Hepatocyte (in vitro differentiated cells): ENCODE data around the gene LRRC32. TPM values are rescaled to one million over a fixed set of nuclear protein-coding genes. Genes with fewer than 3 reads are reported as not detected.

Experiments used
- DNase-seq: peaks from one replicate; pipeline ENCODE4 v3.0.0-alpha.2; 2016; ENCODE audit warnings: low spot score
- H2AFZ ChIP-seq: fragments of 200-600 bp; sonication (generic); 2 replicates; pipeline ENCODE4 v1.6.0; 2016; ENCODE audit warnings: antibody characterized with exemption, mild to moderate bottlenecking
- H3K27ac ChIP-seq: fragments of 200-600 bp; sonication (generic); 2 replicates; pipeline ENCODE4 v1.5.1; 2016; ENCODE audit warnings: mild to moderate bottlenecking
- H3K27me3 ChIP-seq: fragments of 200-600 bp; sonication (generic); 2 replicates; pipeline ENCODE4 v1.6.1; 2016
- H3K36me3 ChIP-seq: fragments of 200-600 bp; sonication (generic); replicated peaks from 2 replicates; pipeline ENCODE4 v1.5.1; 2016; ENCODE audit warnings: low read depth; ENCODE audit not compliant: insufficient read depth
- H3K4me1 ChIP-seq: fragments of 200-600 bp; sonication (generic); 2 replicates; pipeline ENCODE4 v1.5.1; 2016; ENCODE audit warnings: mild to moderate bottlenecking, moderate library complexity; ENCODE audit not compliant: insufficient read depth
- H3K4me2 ChIP-seq: fragments of 200-600 bp; sonication (generic); 2 replicates; pipeline ENCODE4 v1.6.0; 2016
- H3K4me3 ChIP-seq: fragments of 200-600 bp; sonication (generic); 2 replicates; pipeline ENCODE4 v1.5.1; 2016; ENCODE audit warnings: mild to moderate bottlenecking
- H3K79me2 ChIP-seq: fragments of 200-600 bp; sonication (generic); 2 replicates; pipeline ENCODE4 v1.6.0; 2017; ENCODE audit warnings: mild to moderate bottlenecking
- H3K9me2 ChIP-seq: fragments of 200-600 bp; sonication (generic); replicated peaks from 2 replicates; pipeline ENCODE4 v1.6.0; 2017; ENCODE audit warnings: mild to moderate bottlenecking; ENCODE audit not compliant: insufficient read depth
- H3K9me3 ChIP-seq: fragments of 200-600 bp; sonication (generic); 2 replicates; pipeline ENCODE4 v1.5.1; 2016; ENCODE audit warnings: low read depth, mild to moderate bottlenecking
- H4K20me1 ChIP-seq: fragments of 200-600 bp; sonication (generic); 2 replicates; pipeline ENCODE4 v1.6.0; 2016; ENCODE audit warnings: mild to moderate bottlenecking; ENCODE audit not compliant: insufficient read depth, poor library complexity, severe bottlenecking
- CTCF ChIP-seq: fragments of 200-600 bp; sonication (generic); IDR thresholded peaks from 2 replicates; pipeline ENCODE4 v1.5.1; 2016; ENCODE audit warnings: antibody characterized with exemption, mild to moderate bottlenecking; ENCODE audit not compliant: poor library complexity
- EZH2 ChIP-seq: fragments of 200-600 bp; sonication (generic); IDR thresholded peaks from 2 replicates; pipeline ENCODE4 v1.6.1; 2016; ENCODE audit warnings: antibody characterized with exemption, mild to moderate bottlenecking, borderline replicate concordance
- EZH2phosphoT487 ChIP-seq: fragments of 200-600 bp; sonication (generic); IDR thresholded peaks from one replicate; pipeline ENCODE4 v1.6.1; 2018; ENCODE audit warnings: antibody characterized with exemption, mild to moderate bottlenecking, low read depth, moderate library complexity; ENCODE audit not compliant: unreplicated experiment, severe bottlenecking
- WGBS: methylation state at CpG from one replicate; pipeline ENCODE4 v1.1.6; 2016; ENCODE audit warnings: low lambda C conversion rate; ENCODE audit errors: missing lambda C conversion rate; 5-methylcytosine and 5-hydroxymethylcytosine counted together
- polyA plus RNA-seq: library from polyadenylated mRNA; unstranded; fragments of >200 nt; fragmentation: Nextera tagmentation; extraction: Ambion mirVana; gene quantifications from 2 replicates; pipeline ENCODE4 v1.2.1, GENCODE V29; 2016
- total RNA-seq: library from RNA; depleted of rRNA; stranded (reverse); fragments of >200 nt; gene quantifications from 2 replicates; pipeline ENCODE4 v1.2.3, GENCODE V29; 2014

Gene LRRC32
- total and polyA plus RNA-seq, 2 experiments from 2014 or later, result 25.5 to 75.2 TPM

DNA sequence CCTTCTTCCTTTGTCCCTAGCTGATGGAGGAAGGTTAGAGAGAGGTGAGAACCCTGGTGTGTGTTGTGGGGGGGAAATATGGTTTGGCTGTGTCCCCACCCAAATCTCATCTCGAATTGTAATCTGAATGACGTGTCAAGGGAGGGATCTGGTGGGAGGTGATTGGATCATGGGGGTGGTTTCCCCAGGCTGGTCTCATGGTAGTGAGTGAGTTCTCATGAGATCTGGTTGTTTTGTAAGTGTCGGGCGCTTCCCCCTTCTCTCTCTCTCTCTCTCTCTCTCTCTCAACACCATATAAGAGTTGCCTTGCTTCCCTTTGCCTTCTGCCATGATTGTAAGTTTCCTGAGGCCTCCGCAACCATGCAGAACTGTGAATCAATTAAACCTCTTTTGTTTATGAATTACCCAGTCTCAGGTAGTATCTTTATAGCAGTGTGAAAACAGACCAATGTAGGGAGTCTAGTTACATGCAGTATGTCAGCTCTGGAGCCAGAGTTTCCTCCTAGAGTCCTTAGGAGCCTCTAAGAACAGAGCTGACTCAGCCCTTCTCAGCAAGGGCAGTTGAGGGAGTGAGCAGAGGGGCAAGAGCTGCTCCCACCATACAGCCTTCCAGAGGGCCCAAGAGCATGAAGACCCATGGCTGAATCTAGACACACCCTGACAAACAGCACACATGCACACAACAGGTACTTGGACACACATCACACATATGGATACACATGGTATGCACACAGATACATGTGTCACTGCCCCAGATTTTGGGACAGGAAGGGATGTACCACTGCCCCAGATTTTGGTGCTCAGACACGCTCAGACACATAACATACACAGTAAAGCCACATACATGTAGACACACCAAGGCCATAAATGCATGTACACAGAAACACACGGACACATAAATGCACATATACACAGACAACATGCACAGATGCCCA, 12.9 kb upstream of the LRRC32 start:
- 95% methylated on average over 7 of the region's 7 CpGs for WGBS
- Histone ChIP-seq H3K27me3 (no peaks in the 10 kb centered on the region), H4K20me1 (no peaks in the 10 kb centered on the region), H2AFZ (no peak overlapping the region), H3K79me2 (no peaks in the 10 kb centered on the region), H3K36me3 (no peaks in the 10 kb centered on the region), H3K9me3 (no peaks in the 10 kb centered on the region), H3K4me1 (no peaks in the 10 kb centered on the region), H3K9me2 (no peaks in the 10 kb centered on the region), H3K27ac (no peak overlapping the region), H3K4me2 (no peak overlapping the region), H3K4me3 (no peak overlapping the region)
- DNase-seq, result no peak
- TF ChIP-seq CTCF, result no peak
- TF ChIP-seq EZH2phosphoT487, result no peak
- TF ChIP-seq EZH2, result no peak

DNA sequence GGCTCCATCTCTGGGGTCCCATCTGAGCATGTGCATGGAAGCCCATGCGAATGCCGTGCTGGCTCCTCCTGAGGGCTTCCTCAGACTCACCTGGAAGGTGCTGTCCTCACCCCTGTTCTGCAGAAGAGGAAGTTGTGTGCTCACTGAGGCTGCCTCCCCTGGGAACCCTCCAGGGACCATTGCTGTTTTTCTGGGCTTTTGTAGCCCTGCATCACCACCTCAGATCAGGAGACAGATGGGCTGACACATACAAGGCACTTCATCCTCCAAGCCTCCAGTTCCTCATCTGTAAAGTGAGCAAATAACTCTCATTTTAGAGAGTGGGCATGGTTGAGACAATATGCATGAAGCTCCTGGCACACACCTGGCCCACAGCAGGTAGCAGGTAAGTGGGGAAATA, 12.1 kb upstream of the LRRC32 start:
- Histone ChIP-seq H3K4me1 (no peaks in the 10 kb centered on the region), H3K79me2 (no peaks in the 10 kb centered on the region)

DNA sequence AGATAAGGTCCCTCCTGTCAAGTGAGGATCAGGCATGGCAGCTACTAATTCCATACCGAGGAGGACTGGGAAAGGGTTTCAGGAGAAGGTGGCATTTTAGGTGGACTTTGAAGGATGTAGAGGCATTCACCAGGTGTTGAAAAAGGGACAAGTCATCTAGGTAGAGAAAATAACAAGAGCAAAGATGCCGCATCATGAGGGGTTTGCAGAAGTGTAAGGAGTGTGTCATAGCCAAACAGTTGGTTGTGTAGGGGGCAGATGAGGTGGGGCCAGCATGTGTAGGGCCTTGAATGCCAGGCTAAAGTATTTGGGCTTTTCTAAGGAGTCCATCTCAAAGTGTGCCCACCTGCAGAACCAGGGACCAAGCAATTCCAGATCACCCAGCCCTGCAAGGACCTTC, 11.6 kb upstream of the LRRC32 start:
- no peak overlapping the region for H3K4me3 ChIP-seq
- no peaks in the 10 kb centered on the region for H3K36me3 ChIP-seq
- no peak overlapping the region for H3K4me2 ChIP-seq
- H3K79me2 ChIP-seq, result no peaks in the 10 kb centered on the region
- TF ChIP-seq CTCF, result no peak
- TF ChIP-seq EZH2phosphoT487, result no peak
- TF ChIP-seq EZH2, result no peak
- H3K27ac ChIP-seq, result no peak overlapping the region
- no peak overlapping the region for H2AFZ ChIP-seq
- no peaks in the 10 kb centered on the region for H3K4me1 ChIP-seq
- no peaks in the 10 kb centered on the region for H3K9me3 ChIP-seq
- H4K20me1 ChIP-seq, result no peaks in the 10 kb centered on the region
- no peak for DNase-seq
- H3K27me3 ChIP-seq, result no peaks in the 10 kb centered on the region
- no peaks in the 10 kb centered on the region for H3K9me2 ChIP-seq
- 94% methylated on average over 2 of the region's 2 CpGs for WGBS

More for the DNA sequence above, 12.1 kb upstream of the LRRC32 start:
- TF ChIP-seq EZH2 (no peak), CTCF (no peak), EZH2phosphoT487 (no peak)
- no peak overlapping the region for H3K4me2 ChIP-seq
- H2AFZ ChIP-seq, result no peak overlapping the region
- DNase-seq, result no peak
- H3K9me3 ChIP-seq, result no peaks in the 10 kb centered on the region
- H3K9me2 ChIP-seq, result no peaks in the 10 kb centered on the region
- no peaks in the 10 kb centered on the region for H3K27me3 ChIP-seq
- WGBS, result 94% methylated on average over 2 of the region's 2 CpGs
- no peak overlapping the region for H3K4me3 ChIP-seq
- no peaks in the 10 kb centered on the region for H3K36me3 ChIP-seq
- H3K27ac ChIP-seq, result no peak overlapping the region
- no peaks in the 10 kb centered on the region for H4K20me1 ChIP-seq
